Tibial artery (tissue), 4 donors: ENCODE data around the gene CAMKMT.

ENCODE experiments used
- DNase-seq, 2 donors: peaks; one replicate each; pipeline ENCODE4 v3.0.0-alpha.2; 2019
- H3K27ac ChIP-seq, 2 donors: fragments of 200-600 bp; sonication (generic) in 1 of 2; 1 replicate in 1 of 2; 2 replicates in 1 of 2; pipeline ENCODE4 v1.5.1; 2018 to 2019; ENCODE audit warnings: mild to moderate bottlenecking in 1 of 2
- H3K27me3 ChIP-seq, 2 donors: fragments of 200-600 bp; sonication (generic) in 1 of 2; one replicate each; pipeline versions ENCODE4 v1.5.1 to v1.6.0; 2016 to 2019
- H3K36me3 ChIP-seq, 3 donors: fragments of 200-600 bp; sonication (generic) in 2 of 3; one replicate each; pipeline ENCODE4 v1.5.1; 2016 to 2019; ENCODE audit warnings: mild to moderate bottlenecking in 2 of 3
- H3K4me1 ChIP-seq, 4 donors: fragments of 200-600 bp; sonication (generic) in 2 of 4; 1 replicate in 3 of 4; 2 replicates in 1 of 4; pipeline ENCODE4 v1.5.1; 2016 to 2019
- H3K4me3 ChIP-seq, 2 donors: fragments of 200-600 bp; sonication (generic) in 1 of 2; 1 replicate in 1 of 2; 2 replicates in 1 of 2; pipeline ENCODE4 v1.5.1; 2018 to 2019; ENCODE audit warnings: mild to moderate bottlenecking in 2 of 2
- H3K9me3 ChIP-seq, 3 donors: fragments of 200-600 bp; sonication (generic) in 1 of 3; one replicate each; pipeline ENCODE4 v1.5.1; 2016 to 2019
- CTCF ChIP-seq, 2 experiments: fragments of 200-600 bp in 1 of 2; fragments of 450-650 bp in 1 of 2; IDR thresholded peaks; one replicate each; pipeline ENCODE4 v1.5.1; 2017 to 2019; ENCODE audit warnings: antibody characterized with exemption in 2 of 2, mild to moderate bottlenecking in 1 of 2, moderate library complexity in 1 of 2
- intact Hi-C: fragments of 100-400 bp; cut with DNase I; formaldehyde crosslinking; loops from one replicate; pipeline ENCODE4 v1.15.0; 2023; ENCODE audit warnings: low total_unique reads

Gene CAMKMT

GRCh38 chr2:44324971-44325426, 36.7 kb upstream of the CAMKMT start:
- intact Hi-C loops: no loop called here
- peaks cover 51 to 79% (median 51%) of the 10 kb centered on the region in 3 donors for H3K36me3 ChIP-seq

GRCh38 chr2:44325897-44326296, 35.9 kb upstream of the CAMKMT start:
- H3K36me3 ChIP-seq: peaks cover 43 to 75% (median 49%) of the 10 kb centered on the region in 3 donors
- no peak for TF ChIP-seq CTCF (IDR thresholded peaks at IDR 0.05)
- no peaks in the 10 kb centered on the region for H3K27me3 ChIP-seq
- no peak overlapping the region for H3K4me3 ChIP-seq
- peak overlapping the region; percentile 45 to 64 for H3K27ac ChIP-seq
- peaks cover 0 to 26% (median 16%) of the 10 kb centered on the region in 4 donors for H3K4me1 ChIP-seq
- H3K9me3 ChIP-seq: no peaks in the 10 kb centered on the region
- intact Hi-C loops: no loop called here
- no peak for DNase-seq

More at GRCh38 chr2:44324971-44325426, 36.7 kb upstream of the CAMKMT start:
- Histone ChIP-seq H3K27ac (peak overlapping the region; percentile 45 to 64), H3K27me3 (no peaks in the 10 kb centered on the region), H3K4me3 (no peak overlapping the region), H3K4me1 (peaks cover 0 to 26% (median 16%) of the 10 kb centered on the region in 4 donors), H3K9me3 (no peaks in the 10 kb centered on the region)
- no peak for DNase-seq
- no peak for TF ChIP-seq CTCF (IDR thresholded peaks at IDR 0.05)

DNA sequence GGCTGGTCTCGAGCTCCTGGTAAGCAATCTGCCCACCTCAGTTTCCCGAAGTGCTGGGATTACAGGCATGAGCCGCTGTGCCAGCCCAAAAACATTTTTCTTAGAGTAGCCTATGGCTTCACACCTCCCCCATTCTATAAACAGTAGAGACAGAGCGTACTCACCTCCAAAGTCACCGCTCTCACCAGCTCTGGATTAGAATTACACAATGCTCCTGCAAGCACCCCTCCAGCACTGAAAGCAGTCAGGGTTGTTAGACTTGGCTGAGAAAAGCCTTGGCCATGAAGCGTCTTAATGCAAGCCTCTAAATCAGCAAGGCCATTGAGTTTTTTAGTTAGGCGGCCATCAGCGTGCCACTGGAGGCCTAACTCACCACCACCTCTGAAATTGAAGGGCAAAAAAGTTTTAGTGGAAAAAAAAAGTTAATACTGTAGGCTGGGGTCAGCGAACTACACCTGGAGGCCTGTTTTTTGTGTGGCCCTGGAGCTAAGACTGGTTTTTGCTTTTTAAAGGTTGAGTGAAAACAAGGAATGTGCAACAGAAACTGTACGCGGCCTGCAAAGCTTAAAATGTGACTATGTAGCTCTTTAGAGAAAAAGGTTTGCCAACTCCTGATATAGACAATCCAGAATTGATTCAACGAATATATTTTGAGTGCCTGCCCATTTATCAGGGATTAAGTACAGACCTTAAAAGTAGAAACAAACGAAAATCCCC, 35.0 kb upstream of the CAMKMT start:
- TF ChIP-seq CTCF (IDR thresholded peaks at IDR 0.05): no peak
- H3K4me1 ChIP-seq: peaks cover 0 to 26% (median 16%) of the 10 kb centered on the region in 4 donors
- intact Hi-C loops: no loop called here
- peaks cover 43 to 75% (median 49%) of the 10 kb centered on the region in 3 donors for H3K36me3 ChIP-seq
- peak overlapping the region; percentile 45 to 64 for H3K27ac ChIP-seq
- no peak for DNase-seq
- H3K9me3 ChIP-seq: no peaks in the 10 kb centered on the region
- no peak overlapping the region for H3K4me3 ChIP-seq
- no peaks in the 10 kb centered on the region for H3K27me3 ChIP-seq

DNA sequence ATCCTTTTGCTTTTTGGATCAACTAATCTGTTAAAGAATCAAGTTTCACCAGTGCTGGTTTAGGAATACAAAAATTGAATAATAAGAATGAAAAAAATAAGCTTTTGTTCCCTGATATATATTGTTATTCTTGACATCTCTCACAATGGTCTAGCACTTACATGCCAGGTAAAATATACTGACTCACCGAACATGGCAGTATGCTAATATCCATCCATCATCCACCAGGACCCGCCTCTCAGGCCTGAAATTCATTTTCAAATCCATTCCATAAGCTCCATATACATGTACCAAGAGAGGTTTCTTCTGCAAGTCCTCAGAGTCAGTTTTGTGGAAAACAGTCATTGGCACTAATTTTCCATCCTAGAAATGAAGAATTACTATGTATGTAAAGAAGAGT, 33.0 kb upstream of the CAMKMT start:
- no peak for DNase-seq
- Histone ChIP-seq H3K4me1 (peaks cover 0 to 29% (median 16%) of the 10 kb centered on the region in 4 donors), H3K9me3 (no peaks in the 10 kb centered on the region), H3K4me3 (no peak overlapping the region), H3K27me3 (no peaks in the 10 kb centered on the region), H3K27ac (no peak overlapping the region), H3K36me3 (peaks cover 22 to 72% (median 38%) of the 10 kb centered on the region in 3 donors)
- no peak for TF ChIP-seq CTCF (IDR thresholded peaks at IDR 0.05)
- intact Hi-C loops: no loop called here

- H3K36me3 ChIP-seq: peaks cover 22 to 68% (median 34%) of the 10 kb centered on the region in 3 donors
Observed at GRCh38 chr2:44329343-44329742, 32.4 kb upstream of the CAMKMT start.

More at GRCh38 chr2:44329343-44329742, 32.4 kb upstream of the CAMKMT start:
- H3K9me3 ChIP-seq: no peaks in the 10 kb centered on the region
- no peak overlapping the region for H3K4me3 ChIP-seq
- no peak for DNase-seq
- TF ChIP-seq CTCF (IDR thresholded peaks at IDR 0.05): no peak
- H3K27ac ChIP-seq: no peak overlapping the region
- peaks cover 0 to 33% (median 16%) of the 10 kb centered on the region in 4 donors for H3K4me1 ChIP-seq
- no peaks in the 10 kb centered on the region for H3K27me3 ChIP-seq
- intact Hi-C loops: no loop called here
